GM12878 (cell line): ENCODE measurements around the gene DCTN2. TPM values are rescaled to one million over a fixed set of nuclear protein-coding genes. Genes with fewer than 3 reads are reported as not detected.

ENCODE experiments used
- ATAC-seq: fragments of 200-7000 bp; cut with Tn5 transposase; 3 replicates; pipeline ENCODE4 v1.9.1; 2020; ENCODE audit warnings: mild to moderate bottlenecking, moderate library complexity
- BruUV-seq: library from RNA; stranded (reverse); fragments of 400-500 nt; replicated peaks from 2 replicates; lab custom pipeline; 2021; lab: Mats Ljungman, UMichigan
- CTCF ChIA-PET: fragments of 300-600 bp; sonication (Branson Sonifier 250); formaldehyde crosslinking; extraction: SDS; loops from one replicate; lab custom pipeline; 2021; ENCODE audit warnings: inconsistent platforms; lab: Yijun Ruan, JAX
- POLR2A ChIA-PET: fragments of 350-600 bp; formaldehyde crosslinking; extraction: SDS; loops from one replicate; lab custom pipeline; 2021; ENCODE audit warnings: inconsistent platforms; lab: Charles Lee
- RAD21 ChIA-PET: fragments of 300-600 bp; sonication (Branson Sonifier 250); formaldehyde crosslinking; loops from one replicate; lab custom pipeline; 2023; ENCODE audit warnings: antibody characterized with exemption; ENCODE audit not compliant: unreplicated experiment; lab: Charles Lee
- SMC1A ChIA-PET: fragments of 300-600 bp; sonication (Branson Sonifier 250); formaldehyde crosslinking; loops from one replicate; lab custom pipeline; 2023; ENCODE audit not compliant: unreplicated experiment, uncharacterized antibody; lab: Charles Lee
- DNase-seq: peaks from one replicate; pipeline ENCODE4 v3.0.0-alpha.2; 2011; ENCODE audit warnings: low read depth, low spot score
- FAIRE-seq: peaks from 3 replicates; lab custom pipeline; 2011; peaks lifted over from hg19 to GRCh38; lab: Jason Lieb, UNC
- H2AFZ ChIP-seq: 2 replicates; pipeline ENCODE4 v1.6.0; 2011; ENCODE audit warnings: low read depth, low read length, control low read depth; ENCODE audit not compliant: control insufficient read depth
- H3K27ac ChIP-seq: 2 replicates; pipeline ENCODE4 v1.5.1; 2011; ENCODE audit warnings: control low read depth; ENCODE audit not compliant: control insufficient read depth, insufficient read depth
- H3K27me3 ChIP-seq, 2 experiments: replicated peaks in 1 of 2; 2 replicates each; pipeline versions ENCODE4 v1.6.0 to v1.6.1; 2011; ENCODE audit warnings: low read length in 1 of 2; ENCODE audit not compliant: control insufficient read depth in 2 of 2, insufficient read depth in 2 of 2
- H3K36me3 ChIP-seq, 2 experiments: 2 replicates each; pipeline ENCODE4 v1.5.1; 2011; ENCODE audit warnings: low read length in 1 of 2; ENCODE audit not compliant: control insufficient read depth in 2 of 2, insufficient read depth in 2 of 2
- H3K4me1 ChIP-seq: 2 replicates; pipeline ENCODE4 v1.6.1; 2011; ENCODE audit warnings: mild to moderate bottlenecking, low read length, moderate library complexity, mixed read lengths; ENCODE audit not compliant: control insufficient read depth, insufficient read depth
- H3K4me2 ChIP-seq: 2 replicates; pipeline ENCODE4 v1.6.0; 2011; ENCODE audit warnings: control low read depth; ENCODE audit not compliant: control insufficient read depth, insufficient read depth
- H3K4me3 ChIP-seq: fragments of 200-600 bp; sonication (generic); 2 replicates; pipeline ENCODE4 v1.5.1; 2016
- H3K79me2 ChIP-seq: 2 replicates; pipeline ENCODE4 v1.6.0; 2011; ENCODE audit warnings: low read length; ENCODE audit not compliant: control insufficient read depth, insufficient read depth
- H3K9ac ChIP-seq: 2 replicates; pipeline ENCODE4 v1.8.0; 2011; ENCODE audit warnings: low read length, control low read depth, mixed read lengths; ENCODE audit not compliant: control insufficient read depth, insufficient read depth
- H3K9me3 ChIP-seq: replicated peaks from 3 replicates; pipeline ENCODE4 v1.5.1; 2011; ENCODE audit warnings: mild to moderate bottlenecking, low read length; ENCODE audit not compliant: control insufficient read depth, insufficient read depth
- H4K20me1 ChIP-seq: 2 replicates; pipeline ENCODE4 v1.6.0; 2011; ENCODE audit not compliant: control insufficient read depth, insufficient read depth
- ATF3 ChIP-seq: IDR thresholded peaks from 2 replicates; pipeline ENCODE4 v1.6.1; 2011; ENCODE audit warnings: low read depth, mild to moderate bottlenecking, low read length, moderate library complexity, borderline replicate concordance; ENCODE audit errors: extremely low read depth
- BCL11A ChIP-seq: IDR thresholded peaks from 2 replicates; pipeline ENCODE4 v1.6.1; 2011; ENCODE audit warnings: low read depth, low read length
- BCLAF1 ChIP-seq: fragments of 450-650 bp; IDR thresholded peaks from 2 replicates; pipeline ENCODE4 v1.6.1; 2017; ENCODE audit warnings: antibody characterized with exemption, mild to moderate bottlenecking, moderate library complexity
- CHD2 ChIP-seq: IDR thresholded peaks from 2 replicates; pipeline ENCODE4 v1.6.1; 2011; ENCODE audit warnings: low read depth, low read length, improper control_type of control experiment, borderline replicate concordance
- IRF3 ChIP-seq: fragments of 450-650 bp; IDR thresholded peaks from 2 replicates; pipeline ENCODE4 v1.6.1; 2014; ENCODE audit warnings: mild to moderate bottlenecking
- KDM1A ChIP-seq: fragments of 200-600 bp; sonication (generic); IDR thresholded peaks from 2 replicates; pipeline ENCODE4 v1.6.1; 2016; ENCODE audit warnings: borderline replicate concordance
- MTA3 ChIP-seq: IDR thresholded peaks from 2 replicates; pipeline ENCODE4 v1.6.1; 2012; ENCODE audit warnings: low read length, inconsistent platforms, borderline replicate concordance
- PAX5 ChIP-seq: IDR thresholded peaks from 2 replicates; pipeline ENCODE4 v1.6.1; 2011; ENCODE audit warnings: low read depth, low read length, borderline replicate concordance
- PBX3 ChIP-seq: IDR thresholded peaks from 2 replicates; pipeline ENCODE4 v1.6.1; 2011; ENCODE audit warnings: mild to moderate bottlenecking, low read depth, low read length, moderate library complexity; ENCODE audit not compliant: insufficient replicate concordance
- SMARCA5 ChIP-seq: fragments of 450-650 bp; IDR thresholded peaks from 2 replicates; pipeline ENCODE4 v1.6.1; 2017; ENCODE audit warnings: mild to moderate bottlenecking
- TAF1 ChIP-seq: IDR thresholded peaks from 2 replicates; pipeline ENCODE4 v1.6.1; 2011; ENCODE audit warnings: mild to moderate bottlenecking, low read depth, low read length, borderline replicate concordance
- ZBTB33 ChIP-seq: fragments of 450-650 bp; IDR thresholded peaks from 2 replicates; pipeline ENCODE4 v1.6.1; 2017; ENCODE audit warnings: mild to moderate bottlenecking
- ZNF217 ChIP-seq: fragments of 450-650 bp; IDR thresholded peaks from 2 replicates; pipeline ENCODE4 v1.6.1; 2017; ENCODE audit warnings: antibody characterized with exemption, mild to moderate bottlenecking
- ZSCAN29 ChIP-seq: fragments of 450-650 bp; IDR thresholded peaks from 2 replicates; pipeline ENCODE4 v1.6.1; 2017; ENCODE audit warnings: mild to moderate bottlenecking, moderate library complexity
- WGBS: methylation state at CpG from one replicate; pipeline ENCODE4 v1.1.6; 2016; ENCODE audit warnings: low lambda C conversion rate; ENCODE audit not compliant: insufficient replicate concordance, insufficient coverage; ENCODE audit errors: missing lambda C conversion rate; 5-methylcytosine and 5-hydroxymethylcytosine counted together
- in situ Hi-C: fragments of 300-500 bp; cut with MboI; formaldehyde crosslinking; loops from 9 replicates; pipeline ENCODE4 v1.14.3; 2018; ENCODE audit warnings: mixed read lengths
- intact Hi-C: fragments of 100-400 bp; cut with micrococcal nuclease; formaldehyde crosslinking; loops from one replicate; pipeline ENCODE4 v1.14.2; 2022; ENCODE audit not compliant: unreplicated experiment
- polyA plus RNA-seq, 11 experiments: library from polyadenylated mRNA; depleted of rRNA in 4 of 11; unstranded in 6 of 11; stranded (reverse) in 5 of 11; fragments of >200 nt; fragmentation: Nextera tagmentation in 4 of 11; fragmentation: Illumina TruSeq in 1 of 11; extraction: Ambion mirVana in 4 of 11; extraction: Trizol in 1 of 11; gene quantifications; 1 replicate in 1 of 11; 2 replicates in 10 of 11; pipeline versions ENCODE4 v1.2.1 to v1.2.3, GENCODE V29; 2011 to 2016; ENCODE audit warnings: inconsistent platforms in 2 of 11, missing spikeins in 2 of 11, low read depth in 1 of 11
- total RNA-seq, 4 experiments: library from RNA; depleted of rRNA in 3 of 4; stranded (reverse); fragments of >200 nt in 3 of 4; fragmentation: Illumina TruSeq in 1 of 4; extraction: Trizol in 1 of 4; gene quantifications; 2 replicates each; pipeline versions ENCODE4 v1.2.1 to v1.2.3, GENCODE V29; 2013 to 2021

Gene DCTN2
- total and polyA plus RNA-seq, 10 of the 15 experiments (the other 5 are each of a cell fraction or from before 2014, with no cell fraction given): 32.3 to 171 (median 100) TPM

- Histone ChIP-seq H2AFZ (no peak overlapping the region), H4K20me1 (no peaks in the 10 kb centered on the region), H3K27me3 (no peaks in the 10 kb centered on the region; a peak in 1 of 4 replicates), H3K9me3 (no peaks in the 10 kb centered on the region), H3K27ac (no peak overlapping the region), H3K4me3 (no peak overlapping the region), H3K4me1 (no peaks in the 10 kb centered on the region), H3K79me2 (no peaks in the 10 kb centered on the region), H3K36me3 (no peaks in the 10 kb centered on the region), H3K9ac (no peak overlapping the region), H3K4me2 (no peak overlapping the region)
- in situ Hi-C loops (no loop called here), intact Hi-C loops (loop anchor here (10.0 kb wide), 1 partner anchor 323 kb away; no protein-coding TSS in a partner anchor)
- CTCF ChIA-PET: interaction anchor here (0.6 to 7.8 kb wide), 15 partner anchors 10 to 163 kb away, joined by 3 to 119 read pairs (median 5); partner anchors contain the start of genes B4GALNT1, DCTN2, INHBE and PIP4K2C
- FAIRE-seq (no peak), DNase-seq (no peak), ATAC-seq (no peak)
- POLR2A ChIA-PET: no interaction called here
- no TSS peak for BruUV-seq
- RAD21 ChIA-PET: interaction anchor here (0.7 to 5.3 kb wide), 5 partner anchors 38 to 160 kb away, joined by 3 to 28 read pairs (median 3); partner anchors contain the start of gene B4GALNT1
- SMC1A ChIA-PET: interaction anchor here (1.0 to 4.2 kb wide), 6 partner anchors 10 to 159 kb away, joined by 3 to 16 read pairs (median 5); partner anchors contain the start of genes B4GALNT1 and PIP4K2C
- WGBS: 46% methylated on average over 1 of the region's 1 CpG
- TF ChIP-seq KDM1A: no peak
- no peak for TF ChIP-seq PAX5
- no peak for TF ChIP-seq SMARCA5
- TF ChIP-seq BCLAF1: no peak
- TF ChIP-seq BCL11A: no peak
- TF ChIP-seq PBX3: no peak
- no peak for TF ChIP-seq ZSCAN29
- no peak for TF ChIP-seq MTA3
- TF ChIP-seq ATF3: no peak
- TF ChIP-seq ZBTB33: no peak
- no peak for TF ChIP-seq CHD2
- no peak for TF ChIP-seq TAF1
- no peak for TF ChIP-seq IRF3
- TF ChIP-seq ZNF217: no peak
Observed at GRCh38 chr12:57581802-57582201, 34.8 kb upstream of the DCTN2 start.
